Neuronal stem cell (in vitro differentiated cells): Measurements from ENCODE around the gene TRIM9.

Experiments
- DNase-seq: peaks from one replicate; pipeline ENCODE4 v3.0.0-alpha.2; 2013; ENCODE audit warnings: low spot score
- H2AFZ ChIP-seq: one replicate; pipeline ENCODE4 v1.6.1; 2013; ENCODE audit warnings: mild to moderate bottlenecking, low read length, inconsistent platforms
- H2AK5ac ChIP-seq: 2 replicates; pipeline ENCODE4 v1.6.1; 2013; ENCODE audit warnings: low read depth, mild to moderate bottlenecking, inconsistent platforms, low read length, moderate library complexity, mixed read lengths
- H2BK120ac ChIP-seq: 2 replicates; pipeline ENCODE4 v1.6.1; 2013; ENCODE audit warnings: low read depth, mild to moderate bottlenecking, inconsistent platforms, low read length, moderate library complexity, mixed read lengths
- H2BK12ac ChIP-seq: one replicate; pipeline ENCODE4 v1.6.1; 2013; ENCODE audit warnings: low read length, inconsistent platforms
- H2BK15ac ChIP-seq: 2 replicates; pipeline ENCODE4 v1.6.1; 2013; ENCODE audit warnings: mild to moderate bottlenecking, low read length, inconsistent platforms, mixed read lengths
- H2BK5ac ChIP-seq: one replicate; pipeline ENCODE4 v1.6.1; 2013; ENCODE audit warnings: inconsistent platforms, mild to moderate bottlenecking, low read length, moderate library complexity
- H3K14ac ChIP-seq: one replicate; pipeline ENCODE4 v1.6.1; 2013; ENCODE audit warnings: low read length, inconsistent platforms
- H3K18ac ChIP-seq: 2 replicates; pipeline ENCODE4 v1.6.1; 2013; ENCODE audit warnings: low read length, inconsistent platforms
- H3K23ac ChIP-seq: 2 replicates; pipeline ENCODE4 v1.6.1; 2013; ENCODE audit warnings: low read depth, mild to moderate bottlenecking, mixed read lengths, low read length, inconsistent platforms; ENCODE audit not compliant: poor library complexity
- H3K27ac ChIP-seq: replicated peaks from 3 replicates; pipeline ENCODE4 v1.5.1; 2013; ENCODE audit warnings: low read length, inconsistent platforms
- H3K27me3 ChIP-seq, 3 experiments: 2 replicates each; pipeline ENCODE4 v1.6.1; 2013; ENCODE audit warnings: low read length in 3 of 3, mild to moderate bottlenecking in 2 of 3, inconsistent platforms in 1 of 3, low read depth in 1 of 3, mixed read lengths in 1 of 3, moderate library complexity in 1 of 3; ENCODE audit not compliant: control insufficient read depth in 3 of 3, insufficient read depth in 3 of 3
- H3K36me3 ChIP-seq, 2 donors: replicated peaks in 1 of 2; 2 replicates each; pipeline ENCODE4 v1.6.1; 2013; ENCODE audit warnings: low read length in 2 of 2; ENCODE audit not compliant: control insufficient read depth in 2 of 2, insufficient read depth in 2 of 2
- H3K4ac ChIP-seq: 2 replicates; pipeline ENCODE4 v1.6.1; 2013; ENCODE audit warnings: inconsistent platforms, mild to moderate bottlenecking, low read length, moderate library complexity
- H3K4me1 ChIP-seq, 2 donors: 1 replicate in 1 of 2; 2 replicates in 1 of 2; pipeline ENCODE4 v1.6.1; 2013; ENCODE audit warnings: low read length in 2 of 2, low read depth in 1 of 2; ENCODE audit not compliant: control insufficient read depth in 2 of 2, insufficient read depth in 1 of 2
- H3K4me2 ChIP-seq: one replicate; pipeline ENCODE4 v1.6.1; 2013; ENCODE audit warnings: mild to moderate bottlenecking, low read length, inconsistent platforms; ENCODE audit not compliant: insufficient read depth, poor library complexity, severe bottlenecking
- H3K4me3 ChIP-seq, 2 donors: 2 replicates each; pipeline ENCODE4 v1.5.1; 2013; ENCODE audit warnings: low read length in 2 of 2, mild to moderate bottlenecking in 2 of 2, inconsistent platforms in 1 of 2, moderate library complexity in 1 of 2
- H3K79me1 ChIP-seq: one replicate; pipeline ENCODE4 v1.6.1; 2013; ENCODE audit warnings: low read depth, mild to moderate bottlenecking, inconsistent platforms, low read length, moderate library complexity
- H3K9ac ChIP-seq: one replicate; pipeline ENCODE4 v1.6.1; 2013; ENCODE audit warnings: mild to moderate bottlenecking, low read depth, low read length, inconsistent platforms; ENCODE audit not compliant: poor library complexity
- H3K9me3 ChIP-seq, 2 donors: replicated peaks in 1 of 2; 2 replicates each; pipeline versions ENCODE3 to v1.6.1; 2013; ENCODE audit warnings: low read length in 2 of 2, mild to moderate bottlenecking in 2 of 2, inconsistent platforms in 1 of 2, low read depth in 1 of 2, mixed read lengths in 1 of 2, moderate library complexity in 1 of 2; ENCODE audit not compliant: control insufficient read depth in 2 of 2, insufficient read depth in 1 of 2
- H4K8ac ChIP-seq: one replicate; pipeline ENCODE4 v1.6.1; 2013; ENCODE audit warnings: low read depth, mild to moderate bottlenecking, inconsistent platforms, low read length, moderate library complexity
- H4K91ac ChIP-seq: one replicate; pipeline ENCODE4 v1.6.1; 2013; ENCODE audit warnings: low read length, low read depth, mild to moderate bottlenecking, inconsistent platforms; ENCODE audit not compliant: poor library complexity
- WGBS, 2 donors: extraction: QIAGEN DNeasy Blood & Tissue Kit; methylation state at CpG; one replicate each; pipeline ENCODE4 v1.1.7; 2013; ENCODE audit warnings: missing lambda C conversion rate in 2 of 2, mixed read lengths in 1 of 2; ENCODE audit not compliant: insufficient read length in 2 of 2, insufficient replicate concordance in 1 of 2; ENCODE audit errors: extremely low coverage in 2 of 2; 5-methylcytosine and 5-hydroxymethylcytosine counted together

TRIM9 gene

DNA sequence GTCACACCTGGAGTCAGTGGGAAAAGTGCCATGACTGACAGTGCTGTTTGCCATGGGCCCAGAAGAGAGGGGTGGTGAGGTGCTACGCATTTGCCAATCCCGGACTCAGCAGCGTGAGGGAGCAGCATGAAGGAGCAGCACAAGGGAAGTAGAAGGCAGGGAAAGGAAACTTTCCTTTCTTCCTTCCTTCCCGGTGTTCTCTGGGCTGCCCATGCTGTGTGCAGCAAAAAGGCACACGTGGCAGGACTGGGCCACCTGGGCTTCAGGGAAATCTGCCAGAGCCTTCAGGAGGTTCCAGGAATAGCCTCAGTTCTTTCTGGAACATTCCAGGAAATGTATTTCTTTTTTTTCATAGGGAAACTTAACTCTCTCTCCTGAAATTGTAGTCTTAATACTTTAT is 23.0 kb downstream of the TRIM9 start:
- H2BK12ac ChIP-seq: no peak overlapping the region
- H3K79me1 ChIP-seq: no peaks in the 10 kb centered on the region
- H3K14ac ChIP-seq: no peak overlapping the region
- H3K9ac ChIP-seq: no peak overlapping the region
- H3K4ac ChIP-seq: no peak overlapping the region
- H3K23ac ChIP-seq: no peak overlapping the region
- no peak overlapping the region for H2BK15ac ChIP-seq
- no peak overlapping the region for H4K8ac ChIP-seq
- no peak overlapping the region for H2AFZ ChIP-seq
- H2BK5ac ChIP-seq: no peak overlapping the region
- H3K27me3 ChIP-seq: no peaks in the 10 kb centered on the region
- H2AK5ac ChIP-seq: no peak overlapping the region
- peaks cover 3 to 5% of the 10 kb centered on the region in 2 donors for H3K4me1 ChIP-seq
- DNase-seq: no peak
- no peak overlapping the region for H3K4me2 ChIP-seq
- H4K91ac ChIP-seq: no peak overlapping the region
- WGBS, 2 donors: no CpG with 5 or more reads among the region's 5 CpGs
- no peaks in the 10 kb centered on the region for H3K36me3 ChIP-seq
- no peak overlapping the region for H3K4me3 ChIP-seq
- H2BK120ac ChIP-seq: no peak overlapping the region
- H3K27ac ChIP-seq: no peak overlapping the region
- no peak overlapping the region for H3K18ac ChIP-seq
- H3K9me3 ChIP-seq: peaks cover 0 to 5% of the 10 kb centered on the region in 2 donors

DNA sequence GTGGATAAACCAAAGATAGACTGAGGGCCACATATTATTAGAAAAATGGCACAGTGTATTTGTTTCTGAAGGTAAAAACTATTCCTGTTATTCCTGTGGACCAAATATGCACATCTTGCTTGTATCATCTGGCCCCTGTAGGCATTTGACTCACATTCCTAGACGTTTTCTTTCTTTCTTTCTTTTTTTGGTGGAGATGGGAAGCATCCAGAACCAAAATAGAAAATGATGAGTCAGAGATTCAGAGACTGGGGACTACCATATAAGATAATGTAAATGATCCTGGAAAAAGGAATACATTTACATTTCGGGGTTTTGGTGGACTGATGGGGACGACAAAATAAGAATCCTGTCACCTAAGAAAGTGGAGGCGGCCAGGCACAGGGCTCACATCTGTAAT is 24.2 kb downstream of the TRIM9 start:
- Histone ChIP-seq H3K4me3 (no peak overlapping the region), H2BK15ac (no peak overlapping the region), H2AK5ac (no peak overlapping the region), H3K9ac (no peak overlapping the region), H3K36me3 (no peaks in the 10 kb centered on the region), H3K79me1 (no peaks in the 10 kb centered on the region), H2BK12ac (no peak overlapping the region), H3K27ac (no peak overlapping the region), H4K8ac (no peak overlapping the region), H3K14ac (no peak overlapping the region), H3K27me3 (no peaks in the 10 kb centered on the region), H3K4me2 (no peak overlapping the region), H2BK120ac (no peak overlapping the region), H2AFZ (no peak overlapping the region), H3K23ac (no peak overlapping the region), H4K91ac (no peak overlapping the region), H2BK5ac (no peak overlapping the region), H3K18ac (no peak overlapping the region), H3K4me1 (peaks cover 3 to 5% of the 10 kb centered on the region in 2 donors), H3K9me3 (peaks cover 0 to 5% of the 10 kb centered on the region in 2 donors), H3K4ac (no peak overlapping the region)
- WGBS, 2 donors: no CpG with 5 or more reads among the region's 4 CpGs
- DNase-seq: no peak

DNA sequence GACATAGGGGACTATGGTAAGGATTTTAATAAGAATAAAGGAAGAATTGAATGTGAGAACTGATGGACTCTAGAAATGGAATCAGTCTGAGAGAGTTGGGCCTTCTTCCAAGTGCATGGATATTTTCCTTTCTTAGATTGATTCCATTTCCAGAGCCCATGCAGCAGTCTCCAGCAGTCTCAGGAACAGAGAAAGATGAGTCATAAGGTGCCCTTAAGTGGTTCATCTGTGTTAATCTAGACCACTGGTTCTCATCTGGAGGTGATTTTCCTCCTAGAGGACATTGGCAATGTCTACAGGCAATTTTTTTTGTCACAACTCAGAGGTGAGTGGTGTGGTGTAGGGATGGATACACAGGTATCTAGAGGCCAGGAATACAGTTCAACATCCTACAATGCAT is 25.9 kb downstream of the TRIM9 start:
- H4K91ac ChIP-seq: no peak overlapping the region
- no peak overlapping the region for H3K14ac ChIP-seq
- H2AFZ ChIP-seq: no peak overlapping the region

DNA sequence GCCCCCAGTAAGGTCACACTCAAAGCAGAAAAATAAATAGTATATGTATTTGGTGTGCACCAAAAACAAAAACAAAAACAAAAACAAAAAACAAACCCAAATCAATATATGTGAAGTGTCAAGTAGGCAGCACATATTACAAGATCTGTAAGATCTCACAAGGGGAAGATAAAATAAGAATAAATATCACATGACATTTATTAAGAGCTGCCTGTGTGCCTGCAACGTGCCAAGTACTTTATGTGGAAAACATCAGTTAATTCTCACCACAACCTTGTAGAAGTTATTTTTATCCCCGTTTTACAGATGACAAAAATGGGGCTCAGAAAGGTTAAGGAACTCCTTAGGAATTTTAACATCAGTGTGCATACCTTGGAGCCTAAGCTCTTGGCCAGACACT is 26.6 kb downstream of the TRIM9 start:
- no peak overlapping the region for H2BK120ac ChIP-seq
- no peaks in the 10 kb centered on the region for H3K79me1 ChIP-seq
- H2BK15ac ChIP-seq: no peak overlapping the region
- DNase-seq: no peak
- H3K14ac ChIP-seq: no peak overlapping the region
- H4K8ac ChIP-seq: no peak overlapping the region
- H3K4me2 ChIP-seq: no peak overlapping the region
- no peak overlapping the region for H3K4ac ChIP-seq
- no CpG with 5 or more reads among the region's 2 CpGs for WGBS, 2 donors
- no peaks in the 10 kb centered on the region for H3K27me3 ChIP-seq
- H3K9me3 ChIP-seq: peaks cover 0 to 8% of the 10 kb centered on the region in 2 donors
- H3K4me1 ChIP-seq: peaks cover 2 to 3% of the 10 kb centered on the region in 2 donors
- H3K18ac ChIP-seq: no peak overlapping the region
- H4K91ac ChIP-seq: no peak overlapping the region
- H3K36me3 ChIP-seq: no peaks in the 10 kb centered on the region
- no peak overlapping the region for H3K9ac ChIP-seq
- H2BK5ac ChIP-seq: no peak overlapping the region
- no peak overlapping the region for H3K4me3 ChIP-seq
- H3K23ac ChIP-seq: no peak overlapping the region
- no peak overlapping the region for H3K27ac ChIP-seq
- H2AFZ ChIP-seq: no peak overlapping the region
- no peak overlapping the region for H2AK5ac ChIP-seq
- no peak overlapping the region for H2BK12ac ChIP-seq

More for the DNA sequence above, 25.9 kb downstream of the TRIM9 start:
- no peak overlapping the region for H3K27ac ChIP-seq
- H3K79me1 ChIP-seq: no peaks in the 10 kb centered on the region
- DNase-seq: no peak
- H3K23ac ChIP-seq: no peak overlapping the region
- H2BK5ac ChIP-seq: no peak overlapping the region
- H3K4me3 ChIP-seq: no peak overlapping the region
- H3K27me3 ChIP-seq: no peaks in the 10 kb centered on the region
- no peak overlapping the region for H2BK15ac ChIP-seq
- H3K9me3 ChIP-seq: peaks cover 0 to 5% of the 10 kb centered on the region in 2 donors
- no peaks in the 10 kb centered on the region for H3K36me3 ChIP-seq
- peaks cover 2 to 3% of the 10 kb centered on the region in 2 donors for H3K4me1 ChIP-seq
- H2BK120ac ChIP-seq: no peak overlapping the region
- H2AK5ac ChIP-seq: no peak overlapping the region
- no peak overlapping the region for H3K4me2 ChIP-seq
- H3K4ac ChIP-seq: no peak overlapping the region
- no peak overlapping the region for H3K18ac ChIP-seq
- no peak overlapping the region for H2BK12ac ChIP-seq
- no peak overlapping the region for H3K9ac ChIP-seq
- no peak overlapping the region for H4K8ac ChIP-seq
